GM19455 (cell line): ENCODE results near the gene ECHDC1.
"Not testable (repeated sequence)": the region's sequence is repeated elsewhere in the genome, so short reads cannot be mapped to it uniquely, and the experiment has no call there.

Experiments
- ATAC-seq: cut with Tn5 transposase; IDR thresholded peaks from one replicate; pipeline ENCODE4 v1.9.1; 2021; ENCODE audit not compliant: unreplicated experiment

Gene ECHDC1

GRCh38 chr6:127342946-127343808, at the start of gene ECHDC1:
Gene ECHDC1, minus strand, starts transcription at chr6:127343609. Its CDS starts 12,581 bp downstream, at chr6:127331028.
- peak; percentile 82 for ATAC-seq

GRCh38 chr6:127392301-127392700, 48.9 kb upstream of the ECHDC1 start:
- ATAC-seq: no peak

- no peak for ATAC-seq
Measured at GRCh38 chr6:127391094-127391953, 47.9 kb upstream of the ECHDC1 start.

- ATAC-seq: no peak
Measured at GRCh38 chr6:127389706-127390105, 46.3 kb upstream of the ECHDC1 start.

- ATAC-seq: no peak
Measured at GRCh38 chr6:127385668-127386430, 42.4 kb upstream of the ECHDC1 start.

- ATAC-seq: not testable (repeated sequence)
Measured at GRCh38 chr6:127384848-127385247, 41.4 kb upstream of the ECHDC1 start.

- no peak for ATAC-seq
Measured at GRCh38 chr6:127383988-127384387, 40.6 kb upstream of the ECHDC1 start.

- ATAC-seq: no peak
Measured at GRCh38 chr6:127382413-127382812, 39.0 kb upstream of the ECHDC1 start.

GRCh38 chr6:127381384-127381783, 38.0 kb upstream of the ECHDC1 start:
- ATAC-seq: no peak

- ATAC-seq: no peak
Measured at GRCh38 chr6:127376685-127377084, 33.3 kb upstream of the ECHDC1 start.

GRCh38 chr6:127367023-127367375, 23.6 kb upstream of the ECHDC1 start:
- ATAC-seq: no peak

GRCh38 chr6:127366282-127367022, 23.0 kb upstream of the ECHDC1 start:
- no peak for ATAC-seq

- no peak for ATAC-seq
Measured at GRCh38 chr6:127365874-127366273, 22.5 kb upstream of the ECHDC1 start.

GRCh38 chr6:127352524-127352923, 9.1 kb upstream of the ECHDC1 start:
- ATAC-seq: no peak

- no peak for ATAC-seq
Measured at GRCh38 chr6:127349980-127350379, 6.6 kb upstream of the ECHDC1 start.

GRCh38 chr6:127348028-127348661, 4.7 kb upstream of the ECHDC1 start:
- ATAC-seq: no peak

GRCh38 chr6:127347178-127347577, 3.8 kb upstream of the ECHDC1 start:
- no peak for ATAC-seq

GRCh38 chr6:127345521-127345920, 2.1 kb upstream of the ECHDC1 start:
- no peak for ATAC-seq

GRCh38 chr6:127343809-127344659, 625 bp upstream of the ECHDC1 start:
- no peak for ATAC-seq
